Fibroblast of mammary gland (primary cell): ENCODE measurements around the gene LGI4.

Experiments used
- DNase-seq: peaks from one replicate; pipeline ENCODE4 v3.0.0-alpha.2; 2010; ENCODE audit warnings: low read depth
- H3K4me3 ChIP-seq: 2 replicates; pipeline ENCODE4 v1.5.1; 2011; ENCODE audit warnings: low read depth, mild to moderate bottlenecking, low read length, moderate library complexity; ENCODE audit not compliant: control insufficient read depth
- CTCF ChIP-seq: conservative IDR thresholded peaks from 2 replicates; pipeline ENCODE4 v1.5.1; 2011; ENCODE audit warnings: low read depth, low read length, inconsistent platforms; ENCODE audit not compliant: control insufficient read depth, insufficient read depth

LGI4 gene

GRCh38 chr19:35083691-35084508, 51.0 kb downstream of the LGI4 start:
- DNase-seq: no peak
- TF ChIP-seq CTCF: no peak
- no peak overlapping the region for H3K4me3 ChIP-seq

GRCh38 chr19:35081201-35081600, 53.7 kb downstream of the LGI4 start:
- TF ChIP-seq CTCF: no peak
- DNase-seq: no peak
- H3K4me3 ChIP-seq: no peak overlapping the region

- no peak for DNase-seq
- TF ChIP-seq CTCF: no peak
- H3K4me3 ChIP-seq: no peak overlapping the region
Measured at GRCh38 chr19:35080613-35081170, 54.2 kb downstream of the LGI4 start.

- DNase-seq: no peak
- TF ChIP-seq CTCF: no peak
- H3K4me3 ChIP-seq: no peak overlapping the region
Measured at GRCh38 chr19:35079826-35080225, 55.0 kb downstream of the LGI4 start.

GRCh38 chr19:35077411-35078223, 57.2 kb downstream of the LGI4 start:
- no peak overlapping the region for H3K4me3 ChIP-seq
- no peak for DNase-seq
- no peak for TF ChIP-seq CTCF

GRCh38 chr19:35076657-35077056, 58.2 kb downstream of the LGI4 start:
- no peak overlapping the region for H3K4me3 ChIP-seq
- TF ChIP-seq CTCF: no peak
- no peak for DNase-seq
